Bronchus fibroblast of lung (primary cell): Measurements from ENCODE around the gene GPR52. TPM values are rescaled to one million over a fixed set of nuclear protein-coding genes. Genes with fewer than 3 reads are reported as not detected.

Experiments used
- total RNA-seq: library from RNA; depleted of rRNA; stranded (reverse); fragments of >200 nt; gene quantifications from 2 replicates; pipeline ENCODE4 v1.2.3, GENCODE V29; 2015

GPR52 gene, protein sequence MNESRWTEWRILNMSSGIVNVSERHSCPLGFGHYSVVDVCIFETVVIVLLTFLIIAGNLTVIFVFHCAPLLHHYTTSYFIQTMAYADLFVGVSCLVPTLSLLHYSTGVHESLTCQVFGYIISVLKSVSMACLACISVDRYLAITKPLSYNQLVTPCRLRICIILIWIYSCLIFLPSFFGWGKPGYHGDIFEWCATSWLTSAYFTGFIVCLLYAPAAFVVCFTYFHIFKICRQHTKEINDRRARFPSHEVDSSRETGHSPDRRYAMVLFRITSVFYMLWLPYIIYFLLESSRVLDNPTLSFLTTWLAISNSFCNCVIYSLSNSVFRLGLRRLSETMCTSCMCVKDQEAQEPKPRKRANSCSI
- total RNA-seq: not detected in 2 replicates

DNA sequence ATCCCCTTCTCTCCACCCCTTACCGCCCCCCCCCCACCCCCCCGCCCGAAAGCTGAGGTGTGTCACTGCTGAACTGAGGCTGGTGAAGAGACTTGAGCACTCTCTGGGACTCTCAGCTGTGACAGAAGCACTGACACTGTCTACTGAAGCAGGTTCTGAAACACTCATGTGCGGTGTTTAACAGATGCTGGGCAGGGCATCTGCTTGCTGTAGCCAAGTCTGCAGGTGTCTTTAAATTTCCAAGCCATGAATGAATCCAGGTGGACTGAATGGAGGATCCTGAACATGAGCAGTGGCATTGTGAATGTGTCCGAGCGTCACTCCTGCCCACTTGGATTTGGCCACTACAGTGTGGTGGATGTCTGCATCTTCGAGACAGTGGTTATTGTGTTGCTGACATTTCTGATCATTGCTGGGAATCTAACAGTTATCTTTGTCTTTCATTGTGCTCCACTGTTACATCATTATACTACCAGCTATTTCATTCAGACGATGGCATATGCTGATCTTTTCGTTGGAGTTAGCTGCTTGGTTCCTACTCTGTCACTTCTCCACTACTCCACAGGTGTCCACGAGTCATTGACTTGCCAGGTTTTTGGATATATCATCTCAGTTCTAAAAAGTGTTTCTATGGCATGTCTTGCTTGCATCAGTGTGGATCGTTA lies at the start of gene GPR52:
GPR52 (plus strand) TSS at position 99 of the 665 bp plus-strand sequence; CDS start at position 247, 148 bp downstream.

